ENCODE measurements around the gene INAFM2. TPM values are rescaled to one million over a fixed set of nuclear protein-coding genes. Genes with fewer than 3 reads are reported as not detected.

INAFM2 gene
- total and polyA plus RNA-seq, 9 of the 15 experiments (the other 6 are each of a cell fraction or from before 2014, with no cell fraction given): 11.8 to 43.1 (median 27.2) TPM

DNA sequence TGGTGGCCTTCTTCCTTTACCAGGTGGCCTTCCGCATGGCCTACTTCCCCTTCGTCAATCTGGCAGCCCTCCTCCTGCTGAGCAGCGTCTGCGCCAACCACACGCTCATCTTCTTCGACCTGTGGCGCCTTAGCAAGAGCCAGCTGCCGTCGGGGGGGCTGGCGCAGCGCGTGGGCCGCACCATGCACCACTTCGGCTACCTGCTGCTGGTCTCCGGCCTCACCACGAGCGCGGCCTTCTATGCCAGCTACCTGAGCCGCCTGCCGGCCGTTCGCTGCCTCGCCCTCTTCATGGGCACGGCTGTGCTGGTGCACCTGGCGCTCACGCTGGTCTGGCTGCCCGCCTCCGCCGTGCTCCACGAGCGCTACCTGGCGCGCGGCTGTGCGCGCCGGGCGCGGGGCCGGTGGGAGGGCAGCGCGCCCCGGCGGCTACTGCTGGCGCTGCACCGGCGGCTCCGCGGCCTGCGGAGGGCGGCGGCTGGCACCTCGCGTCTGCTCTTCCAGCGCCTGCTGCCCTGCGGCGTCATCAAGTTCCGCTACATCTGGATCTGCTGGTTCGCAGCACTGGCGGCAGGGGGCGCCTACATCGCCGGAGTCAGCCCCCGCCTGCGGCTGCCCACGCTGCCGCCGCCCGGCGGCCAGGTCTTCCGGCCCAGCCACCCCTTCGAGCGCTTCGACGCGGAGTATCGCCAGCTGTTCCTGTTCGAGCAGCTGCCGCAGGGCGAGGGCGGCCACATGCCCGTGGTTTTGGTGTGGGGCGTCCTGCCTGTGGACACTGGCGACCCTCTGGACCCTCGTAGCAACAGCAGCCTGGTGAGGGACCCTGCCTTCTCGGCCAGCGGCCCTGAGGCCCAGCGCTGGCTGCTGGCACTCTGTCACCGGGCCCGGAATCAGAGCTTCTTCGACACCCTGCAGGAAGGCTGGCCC, 44.5 kb downstream of the INAFM2 start (continued):
- TF ChIP-seq HMGN3 (IDR thresholded peaks at IDR 0.05; ENCODE audit: borderline replicate concordance, extremely low read depth, insufficient read length, low read depth, low read length) (peak; percentile 80), PATZ1 (CRISPR knock-in tag; IDR thresholded peaks at IDR 0.05; ENCODE audit: borderline replicate concordance) (no peak), MYNN (IDR thresholded peaks at IDR 0.05) (no peak), MYNN (CRISPR knock-in tag; IDR thresholded peaks at IDR 0.05) (no peak), NCOA1 (IDR thresholded peaks at IDR 0.05; ENCODE audit: low read depth) (no peak), WHSC1 (IDR thresholded peaks at IDR 0.05; ENCODE audit: low read length) (no peak), NR2F6 (CRISPR knock-in tag; IDR thresholded peaks at IDR 0.05) (no peak), KAT7 (CRISPR knock-in tag; IDR thresholded peaks at IDR 0.05; ENCODE audit: borderline replicate concordance) (peak; percentile 57; the same call in 1 of the 2 replicates), ZNF263 (CRISPR knock-in tag; IDR thresholded peaks at IDR 0.05; ENCODE audit: borderline replicate concordance) (no peak; the same call in 1 of the 2 replicates), ZFP1 (CRISPR knock-in tag; IDR thresholded peaks at IDR 0.05) (no peak), CHD4 (IDR thresholded peaks at IDR 0.05; ENCODE audit: insufficient read depth, insufficient replicate concordance, low read depth, low read length, poor library complexity, severe bottlenecking) (no peak), CBX1 (IDR thresholded peaks at IDR 0.05; ENCODE audit: low read depth) (0 out of 2 replicates have a peak, but pooled peaks have one; percentile 42), RNF2 (IDR thresholded peaks at IDR 0.05) (peak; percentile 91), ELF2 (CRISPR knock-in tag; IDR thresholded peaks at IDR 0.05) (no peak), SREBF2 (CRISPR knock-in tag; IDR thresholded peaks at IDR 0.05) (no peak), ZNF197 (CRISPR knock-in tag; IDR thresholded peaks at IDR 0.05; ENCODE audit: low read depth) (no peak), SIX5 (IDR thresholded peaks at IDR 0.05; ENCODE audit: borderline replicate concordance in 1 of 2, insufficient read depth in 1 of 2, low read depth in 1 of 2, low read length in 2 of 2) (no peak), ZNF764 (CRISPR knock-in tag; IDR thresholded peaks at IDR 0.05; ENCODE audit: low read depth) (no peak)

Measured in K562 (cell line).